ENCODE results near the gene GUCA1A.
"Not testable (repeated sequence)": the region's sequence is repeated elsewhere in the genome, so short reads cannot be mapped to it uniquely, and the experiment has no call there.

Gene GUCA1A

GRCh38 chr6:42148058-42148457 is 25.1 kb upstream of the GUCA1A start:
- DNase-seq, result no peak

GRCh38 chr6:42150254-42150653 is 22.9 kb upstream of the GUCA1A start:
- DNase-seq, result no peak

GRCh38 chr6:42152024-42152423 is 21.1 kb upstream of the GUCA1A start:
- no peak for DNase-seq

- not testable (repeated sequence) for DNase-seq
Measured at GRCh38 chr6:42152528-42153213, 20.5 kb upstream of the GUCA1A start.

GRCh38 chr6:42153921-42154320 is 19.2 kb upstream of the GUCA1A start:
- no peak for DNase-seq

GRCh38 chr6:42154461-42155209 is 18.5 kb upstream of the GUCA1A start:
- no peak for DNase-seq

- no peak for DNase-seq
Measured at GRCh38 chr6:42155293-42155692, 17.9 kb upstream of the GUCA1A start.

- no peak for DNase-seq
Measured at GRCh38 chr6:42156638-42157037, 16.5 kb upstream of the GUCA1A start.

GRCh38 chr6:42158011-42158410 is 15.2 kb upstream of the GUCA1A start:
- DNase-seq, result no peak

GRCh38 chr6:42158631-42159030 is 14.5 kb upstream of the GUCA1A start:
- DNase-seq, result no peak

- DNase-seq, result no peak
Measured at GRCh38 chr6:42159431-42160024, 13.6 kb upstream of the GUCA1A start.

- no peak for DNase-seq
Measured at GRCh38 chr6:42162384-42162783, 10.8 kb upstream of the GUCA1A start.

GRCh38 chr6:42162812-42163211 is 10.4 kb upstream of the GUCA1A start:
- no peak for DNase-seq

GRCh38 chr6:42163981-42164380 is 9.2 kb upstream of the GUCA1A start:
- no peak for DNase-seq

- no peak for DNase-seq
Measured at GRCh38 chr6:42165016-42165415, 8.1 kb upstream of the GUCA1A start.

- peak; percentile 52 for DNase-seq
Measured at GRCh38 chr6:42166444-42167141, 6.6 kb upstream of the GUCA1A start.

GRCh38 chr6:42168650-42169049 is 4.5 kb upstream of the GUCA1A start:
- DNase-seq, result no peak

GRCh38 chr6:42169780-42170179 is 3.4 kb upstream of the GUCA1A start:
- DNase-seq, result not testable (repeated sequence)

- no peak for DNase-seq
Measured at GRCh38 chr6:42171813-42172581, 1.2 kb upstream of the GUCA1A start.

GRCh38 chr6:42175860-42176259 is 2.7 kb downstream of the GUCA1A start:
- no peak for DNase-seq

GRCh38 chr6:42176981-42177380 is 3.8 kb downstream of the GUCA1A start:
- DNase-seq, result no peak

GRCh38 chr6:42177514-42178364 is 4.6 kb downstream of the GUCA1A start:
- no peak for DNase-seq
